Limb (tissue), 2 donors: ENCODE measurements around the gene NPDC1.

ENCODE experiments used
- DNase-seq, 2 donors: peaks; one replicate each; pipeline ENCODE4 v3.0.0-alpha.2; 2016; ENCODE audit errors: extremely low spot score in 2 of 2

The NPDC1 gene

DNA sequence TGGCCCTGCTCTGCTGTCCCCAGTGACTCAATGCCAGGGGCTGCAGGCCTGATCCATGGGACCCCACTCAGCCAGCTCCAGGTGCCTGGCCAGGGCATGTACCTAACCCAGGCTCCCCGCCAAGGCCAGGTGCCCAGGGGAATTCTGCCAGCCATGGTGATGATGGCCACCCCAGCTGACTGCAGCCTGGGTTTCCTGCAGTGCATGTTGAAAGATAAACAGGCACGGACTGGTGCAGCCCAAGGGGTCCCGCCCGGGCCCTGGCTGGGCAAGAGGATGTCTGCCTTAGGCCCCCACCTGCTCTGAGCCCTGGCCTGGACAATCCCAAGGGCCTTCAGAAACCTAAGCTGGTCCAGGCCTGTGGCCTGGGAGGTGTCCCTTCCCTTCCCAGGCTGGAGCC, 19.1 kb downstream of the NPDC1 start:
- DNase-seq = no peak

GRCh38 chr9:137026384-137026783, 19.6 kb downstream of the NPDC1 start:
- no peak for DNase-seq

DNA sequence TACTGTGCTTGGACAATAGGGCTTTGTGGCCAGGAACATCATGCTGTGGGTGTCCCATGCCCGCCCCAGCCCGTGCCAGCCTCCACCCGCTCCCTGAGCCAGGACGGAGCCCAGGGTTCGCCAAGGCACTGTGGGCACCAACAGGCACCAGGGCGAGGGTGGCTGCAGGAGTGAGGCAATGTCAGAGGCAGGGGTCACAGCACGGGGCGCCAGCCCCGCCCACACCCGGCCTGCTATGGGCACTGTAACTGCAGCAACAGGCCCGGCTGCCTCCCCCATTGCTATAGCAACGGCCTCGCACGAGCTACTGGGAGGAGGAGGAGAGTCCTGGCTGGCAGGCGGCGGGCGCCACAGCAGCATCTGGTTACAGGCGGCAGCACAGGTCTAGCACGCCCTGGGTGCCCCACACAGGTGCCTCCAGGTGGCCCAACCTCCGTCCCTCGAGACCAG, 20.4 kb downstream of the NPDC1 start:
- peak in 1 of 2 donors; percentile 66 for DNase-seq

DNA sequence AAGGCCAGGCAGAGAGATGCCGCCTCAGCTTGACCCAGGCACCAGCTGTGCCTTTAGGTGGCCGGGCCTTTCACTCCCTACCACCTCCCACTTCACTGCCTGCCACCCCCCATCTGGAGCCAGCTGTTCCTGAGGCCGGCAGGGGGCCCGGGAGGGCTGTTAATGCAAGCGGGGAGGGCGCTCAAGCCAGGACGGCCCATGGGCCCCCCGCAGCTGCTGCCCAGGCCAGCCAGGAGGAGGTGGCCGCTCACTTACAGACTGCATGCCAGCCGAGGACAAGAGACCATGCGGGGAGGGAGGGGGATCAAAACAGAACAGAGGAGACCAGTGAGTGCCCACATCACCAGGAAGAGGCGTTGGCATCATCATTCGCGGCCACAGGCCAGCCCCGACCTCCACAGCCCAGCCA, 22.4 kb downstream of the NPDC1 start:
- no peak for DNase-seq

GRCh38 chr9:137023157-137023556, 22.8 kb downstream of the NPDC1 start:
- no peak for DNase-seq

GRCh38 chr9:137022662-137023008, 23.3 kb downstream of the NPDC1 start:
- no peak for DNase-seq

- DNase-seq = no peak
Measured at GRCh38 chr9:137021979-137022661, 23.9 kb downstream of the NPDC1 start.

DNA sequence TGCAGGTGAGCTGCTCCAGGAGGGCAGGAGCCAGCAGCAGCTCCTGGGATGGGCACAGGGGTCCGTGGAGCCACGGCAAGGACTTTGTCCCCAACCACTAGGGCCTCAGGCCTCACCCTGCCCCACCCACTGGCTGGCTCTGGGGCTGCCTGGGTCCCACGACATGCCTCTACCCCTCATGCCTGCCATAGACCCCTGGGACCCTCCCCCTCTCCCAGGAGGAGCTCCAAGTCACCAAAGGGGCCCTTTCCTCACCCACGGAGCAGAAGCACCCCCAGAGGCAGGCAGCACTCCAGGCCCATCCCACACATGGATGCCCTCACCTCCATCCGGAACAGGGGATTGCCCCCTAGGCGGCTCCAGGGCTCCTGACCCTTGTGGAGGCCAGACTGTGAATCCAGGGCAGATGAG, 24.4 kb downstream of the NPDC1 start:
- DNase-seq = no peak

DNA sequence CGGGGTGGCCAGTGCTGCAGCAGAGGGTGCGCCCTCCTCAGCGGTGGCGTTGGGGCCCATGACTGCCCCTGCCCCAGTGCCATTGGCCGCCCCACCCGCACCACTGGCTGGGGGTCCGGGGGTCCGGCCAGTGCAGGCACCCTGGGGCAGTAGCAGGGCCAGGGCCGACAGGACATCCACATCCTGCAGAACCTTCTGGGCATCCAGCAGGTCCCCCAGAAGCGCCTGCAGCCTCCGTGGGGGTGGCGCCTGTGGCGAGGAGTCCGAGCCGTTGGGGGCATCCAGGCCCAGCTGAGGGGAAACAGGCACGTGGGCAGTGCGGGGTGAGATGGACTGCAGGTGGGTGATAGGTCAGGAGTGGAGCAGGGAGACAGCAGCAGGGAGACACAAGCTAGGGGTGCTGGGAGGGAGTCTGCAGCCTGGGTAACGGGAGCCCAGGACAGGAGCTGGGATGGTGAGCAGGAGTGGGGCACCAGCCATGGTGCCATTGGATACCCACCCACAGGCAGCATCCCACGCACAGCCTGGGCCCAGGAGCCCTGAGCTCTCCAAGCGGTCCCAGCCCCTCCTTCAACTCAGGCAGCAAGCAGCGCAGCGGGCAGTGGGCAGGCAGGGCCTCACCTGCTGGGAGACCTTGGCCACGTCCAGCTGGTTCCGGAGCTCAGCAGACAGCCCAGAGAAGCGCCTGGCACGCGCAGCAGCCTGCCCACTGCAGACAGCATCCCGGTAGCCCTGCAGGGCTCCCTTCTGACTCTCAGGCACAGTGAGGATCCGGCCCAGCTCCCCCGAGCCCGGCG, 25.0 kb downstream of the NPDC1 start:
- DNase-seq = no peak

DNA sequence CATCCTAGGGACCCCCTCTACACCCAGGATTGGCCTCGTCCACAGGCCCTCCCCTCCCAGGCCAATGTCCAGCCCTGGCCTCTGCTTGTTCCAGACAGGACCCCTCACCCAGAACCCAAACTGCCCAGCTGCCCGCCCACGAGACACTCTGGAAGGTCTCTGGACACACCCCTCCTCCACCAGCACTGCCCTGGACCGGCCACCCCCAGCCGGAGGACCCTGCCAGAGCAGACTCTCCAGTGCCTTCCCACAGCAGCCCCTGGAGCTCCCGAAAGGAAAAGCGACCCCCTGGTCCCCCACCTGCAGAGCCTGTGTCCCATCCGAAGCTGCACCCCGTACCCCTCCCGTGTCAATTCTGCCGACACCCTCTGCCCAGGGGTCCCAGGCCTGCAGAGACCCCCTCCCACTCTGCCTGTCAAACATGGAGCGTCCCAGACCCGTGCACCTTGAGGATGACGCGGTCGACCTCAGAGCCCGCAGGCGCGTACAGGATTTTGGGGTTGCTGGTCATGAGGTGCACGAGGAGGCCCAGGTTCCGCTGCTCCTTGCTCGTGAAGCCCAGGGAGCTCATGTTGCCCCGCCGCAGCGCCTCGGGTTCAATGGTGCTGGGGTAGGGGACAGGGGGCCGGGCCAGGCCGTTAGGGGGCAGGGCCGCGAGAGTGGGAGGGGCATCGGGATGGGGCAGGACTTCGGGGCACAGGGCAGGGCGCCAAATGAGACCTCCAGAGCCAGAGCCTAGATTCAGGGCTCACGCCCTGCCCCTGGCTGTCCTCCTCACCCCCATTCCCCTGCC, 25.9 kb downstream of the NPDC1 start:
- DNase-seq = no peak

DNA sequence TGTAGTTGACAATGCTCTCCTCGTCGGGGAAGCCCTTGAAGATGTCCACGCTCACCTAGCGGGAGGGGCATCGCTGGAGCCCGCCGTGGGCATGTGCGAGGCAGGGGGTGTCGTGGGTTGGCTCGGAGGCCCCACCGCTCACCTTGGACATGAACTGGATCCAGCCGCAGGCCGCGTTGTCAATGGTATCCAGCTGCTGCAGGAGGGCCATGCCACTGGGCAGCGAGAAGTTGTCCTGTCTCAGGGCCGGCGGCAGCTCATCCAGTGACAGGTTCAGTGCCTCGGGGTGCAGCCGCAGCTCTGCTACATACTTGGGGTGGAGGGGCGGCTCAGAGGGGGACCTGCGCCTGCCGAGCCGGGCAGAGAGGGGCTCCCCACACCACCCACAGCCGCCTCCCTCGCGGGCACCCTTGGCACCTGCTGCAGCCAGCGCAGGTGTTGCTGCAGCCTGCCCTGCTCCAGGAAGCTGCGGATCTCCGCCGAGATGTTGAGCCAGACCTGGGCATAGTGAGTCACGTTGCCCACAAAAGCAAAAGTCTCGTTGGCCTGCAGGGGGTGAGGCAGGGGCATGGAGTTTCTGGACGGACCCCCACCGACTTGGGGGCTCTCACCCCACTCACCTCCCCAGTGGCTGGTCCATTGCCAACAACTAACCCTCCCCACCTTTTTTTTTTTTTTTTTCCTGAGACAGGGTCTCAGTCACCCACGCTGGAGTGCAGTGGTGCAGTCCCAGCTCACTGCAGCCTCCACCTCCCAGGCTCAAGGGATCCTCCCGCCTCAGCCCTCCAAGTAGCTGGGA, 27.0 kb downstream of the NPDC1 start:
- no peak for DNase-seq

DNA sequence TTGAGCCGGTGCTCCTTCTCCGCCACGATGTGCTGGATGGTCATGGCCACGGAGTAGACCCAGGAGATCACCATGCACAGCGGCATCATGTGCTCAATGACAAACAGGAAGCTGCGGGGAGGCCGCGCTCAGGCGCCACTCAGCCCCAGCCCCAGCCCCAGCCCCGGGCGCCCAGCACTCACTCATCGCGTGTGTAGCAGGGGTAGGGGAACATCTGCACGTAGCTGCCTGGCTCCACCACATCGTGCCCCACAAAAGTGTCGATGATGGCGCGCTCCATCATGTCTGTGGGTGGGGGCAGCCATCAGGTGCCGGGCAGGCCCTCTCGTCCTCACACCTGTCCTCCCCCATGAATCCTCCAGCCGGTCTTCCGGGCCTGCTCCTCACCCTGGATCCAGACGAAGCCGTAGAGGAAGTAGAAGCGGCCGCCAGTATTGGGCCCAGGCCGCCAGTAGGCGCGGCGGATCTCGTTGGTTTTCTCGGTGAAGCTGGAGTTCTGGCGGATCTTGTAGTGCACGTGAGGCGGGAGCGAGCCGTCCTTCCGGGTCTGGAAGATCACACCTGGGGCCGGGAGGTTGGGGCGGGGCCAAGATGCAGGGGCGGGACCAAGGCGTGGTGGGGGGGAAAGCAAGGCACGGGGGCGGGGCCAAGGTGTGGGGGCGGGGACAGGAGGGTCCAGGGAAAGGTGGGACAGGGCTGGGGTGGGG, 28.0 kb downstream of the NPDC1 start:
- no peak for DNase-seq

- DNase-seq = no peak
Measured at GRCh38 chr9:137017071-137017470, 28.9 kb downstream of the NPDC1 start.

DNA sequence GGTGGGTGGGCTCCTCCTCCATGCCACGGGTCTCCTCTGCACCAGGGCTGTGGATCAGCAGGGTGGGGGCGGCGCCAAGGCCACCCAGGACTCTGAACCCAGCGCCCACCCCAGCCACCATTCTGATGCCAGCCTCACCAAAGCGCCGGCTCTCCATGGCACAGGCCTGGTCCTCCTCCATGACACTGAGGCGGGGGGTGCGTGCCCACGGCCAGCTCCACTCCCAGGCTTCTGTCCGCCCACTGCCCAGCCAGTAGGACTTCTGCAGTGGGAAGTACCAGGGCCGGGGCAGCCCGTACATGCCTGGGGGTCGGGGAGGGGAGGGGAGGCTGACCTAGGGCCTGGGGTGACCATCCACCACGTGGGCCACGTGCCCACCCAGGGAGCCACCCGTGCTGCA, 29.5 kb downstream of the NPDC1 start:
- DNase-seq = no peak

DNA sequence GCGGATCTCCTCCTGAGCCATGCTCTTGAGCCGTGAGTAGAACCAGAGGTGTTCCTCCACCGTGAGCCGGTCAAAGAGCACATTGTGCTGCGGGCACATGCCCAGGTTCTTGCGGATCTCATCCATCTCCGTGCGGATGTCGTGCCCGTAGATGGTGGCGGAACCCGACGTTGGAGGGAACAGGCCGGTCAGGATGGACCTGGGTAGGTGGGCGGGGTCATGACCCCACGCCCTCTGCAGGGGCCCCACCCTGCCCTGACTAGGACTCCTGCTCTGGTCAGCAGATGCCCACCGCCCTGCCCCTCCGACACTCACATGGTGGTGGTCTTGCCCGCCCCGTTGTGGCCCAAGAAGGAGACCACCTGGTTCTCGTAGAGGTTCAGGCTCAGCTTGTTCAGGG, 30.0 kb downstream of the NPDC1 start:
- no peak for DNase-seq

GRCh38 chr9:137015540-137015930, 30.4 kb downstream of the NPDC1 start:
- DNase-seq = no peak

DNA sequence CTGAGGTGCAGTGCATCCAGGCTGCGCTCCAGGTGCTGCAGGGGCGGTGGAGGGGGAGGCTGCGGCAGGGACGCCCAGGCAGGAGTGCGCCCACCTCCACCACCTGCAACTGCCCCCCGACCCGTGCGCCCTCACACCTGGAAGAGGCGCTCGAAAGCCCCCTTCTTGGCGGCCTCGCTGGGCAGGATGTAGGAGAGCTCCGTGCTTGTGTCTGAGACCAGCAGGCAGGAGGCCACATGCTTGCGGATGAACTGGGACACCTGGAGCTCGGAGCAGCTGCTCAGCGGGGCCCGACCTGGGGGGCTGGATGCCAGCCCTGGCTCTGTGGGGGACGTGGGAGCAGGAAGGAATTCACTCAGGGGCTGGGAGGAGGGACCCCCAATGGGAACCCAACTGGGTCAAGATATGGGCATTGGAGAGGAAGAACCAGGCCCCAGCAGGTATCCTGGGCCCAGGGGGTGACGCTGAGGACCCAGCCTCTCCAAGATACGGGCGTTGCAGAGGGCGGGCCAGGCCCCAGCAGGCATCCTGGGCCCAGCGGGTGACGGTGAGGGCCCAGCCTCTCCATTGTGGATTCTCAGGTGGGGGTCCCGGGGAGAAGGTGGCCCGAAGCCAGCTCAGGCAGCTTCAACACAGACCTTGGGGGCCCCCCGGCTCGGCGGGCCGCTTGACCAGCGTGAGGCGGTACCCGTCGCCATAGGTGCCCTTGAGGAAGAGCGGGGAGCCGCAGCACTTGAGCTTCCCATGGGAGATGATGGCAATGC, 31.0 kb downstream of the NPDC1 start:
- no peak for DNase-seq

GRCh38 chr9:137014166-137014565, 31.8 kb downstream of the NPDC1 start:
- no peak for DNase-seq

GRCh38 chr9:137013571-137013940, 32.4 kb downstream of the NPDC1 start:
- DNase-seq = no peak
